Stimulated activated CD8-positive, alpha-beta memory T cell treated with anti-CD3 and anti-CD28 coated beads, Interleukin-15, amount 100 ng/mL, for 24 hours (primary cell): ENCODE results near the gene ZNF277.
"Not testable (repeated sequence)": the region's sequence is repeated elsewhere in the genome, so short reads cannot be mapped to it uniquely, and the experiment has no call there.

Source experiments
- DNase-seq: peaks from one replicate; pipeline ENCODE4 v3.0.0-alpha.2; 2020; ENCODE audit warnings: low read depth

Gene ZNF277

DNA sequence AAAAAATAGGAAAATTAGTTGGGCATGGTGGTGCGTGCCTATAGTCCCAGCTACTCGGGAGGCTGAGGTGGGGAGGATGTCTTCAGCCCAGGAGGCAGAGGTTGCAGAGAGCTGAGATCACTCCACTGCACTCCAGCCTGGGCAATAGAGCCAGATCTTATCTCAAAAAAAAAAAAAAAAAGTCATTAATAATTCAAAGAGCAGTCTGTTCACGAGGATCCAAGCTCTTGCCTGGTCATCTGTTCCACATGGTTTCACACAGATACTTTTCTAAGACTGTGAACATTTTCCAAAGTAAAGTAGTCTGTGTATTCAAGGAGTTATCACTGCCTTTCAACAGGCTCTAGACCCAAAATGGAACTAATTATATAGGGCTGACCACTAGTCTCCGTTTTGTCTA is 86.9 kb downstream of the ZNF277 start:
- DNase-seq, result no peak

DNA sequence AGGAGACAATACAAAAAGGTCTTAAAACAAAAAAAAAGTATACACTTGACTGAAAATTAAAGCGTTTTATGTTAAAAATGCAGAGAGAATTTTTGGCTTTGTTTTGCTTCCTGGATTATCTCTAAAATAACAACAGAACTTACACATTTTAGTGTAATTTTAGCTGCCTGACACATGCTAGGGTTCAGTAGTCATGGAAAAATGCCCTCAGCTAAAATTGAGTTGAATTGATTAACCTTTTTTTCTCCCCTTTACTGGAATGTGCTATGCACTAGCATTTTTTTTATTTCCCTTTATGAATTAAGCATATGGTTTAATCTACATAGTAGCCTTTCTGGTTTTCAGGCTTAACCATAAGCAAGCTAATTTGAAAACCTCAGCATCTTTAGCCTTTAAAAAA is 89.9 kb downstream of the ZNF277 start:
- DNase-seq, result no peak

DNA sequence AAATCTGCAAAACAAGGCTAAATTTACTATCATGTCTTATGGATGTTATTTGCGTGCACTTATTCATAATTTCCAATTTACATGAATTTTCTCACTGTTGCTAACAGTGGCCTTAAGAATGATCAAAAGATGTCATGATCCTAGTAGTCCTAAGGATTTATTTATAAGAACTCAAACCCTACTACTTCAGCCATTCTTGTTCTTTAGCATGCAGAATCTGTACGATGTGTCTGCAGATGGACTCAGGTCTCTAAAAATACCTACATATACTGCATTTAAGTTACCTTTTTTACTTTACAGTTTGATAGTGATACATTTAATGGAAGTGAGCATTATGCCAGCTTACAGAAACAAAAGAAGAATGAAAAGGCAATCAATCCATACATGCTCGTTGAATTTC is 91.2 kb downstream of the ZNF277 start:
- DNase-seq, result no peak

DNA sequence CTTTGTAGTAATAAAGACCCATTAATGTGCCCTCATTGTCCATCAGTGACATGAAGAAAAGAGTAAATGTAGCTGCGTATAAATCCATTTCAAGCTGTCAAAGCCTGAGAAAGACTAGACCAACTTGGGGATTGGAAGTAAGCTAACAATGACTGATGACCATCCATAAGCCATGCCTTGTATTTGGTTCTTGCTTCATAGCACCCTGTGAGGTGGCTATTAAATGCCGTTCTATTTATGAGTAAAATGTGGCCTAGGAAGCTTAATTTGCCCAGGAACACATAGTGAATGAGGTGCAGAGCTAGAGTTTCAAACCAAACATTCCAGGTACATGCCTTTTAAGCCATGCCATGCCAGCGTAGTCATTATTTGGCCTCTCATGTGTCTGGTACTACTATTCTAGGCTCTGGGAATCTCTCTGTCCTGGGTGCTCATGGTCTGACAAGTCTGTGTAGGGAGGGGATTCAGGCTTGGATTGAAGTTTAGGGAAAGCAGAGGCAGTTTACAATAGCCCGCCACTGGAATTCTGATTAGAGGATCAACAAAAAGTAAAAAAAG is 92.1 kb downstream of the ZNF277 start:
- DNase-seq, result no peak

DNA sequence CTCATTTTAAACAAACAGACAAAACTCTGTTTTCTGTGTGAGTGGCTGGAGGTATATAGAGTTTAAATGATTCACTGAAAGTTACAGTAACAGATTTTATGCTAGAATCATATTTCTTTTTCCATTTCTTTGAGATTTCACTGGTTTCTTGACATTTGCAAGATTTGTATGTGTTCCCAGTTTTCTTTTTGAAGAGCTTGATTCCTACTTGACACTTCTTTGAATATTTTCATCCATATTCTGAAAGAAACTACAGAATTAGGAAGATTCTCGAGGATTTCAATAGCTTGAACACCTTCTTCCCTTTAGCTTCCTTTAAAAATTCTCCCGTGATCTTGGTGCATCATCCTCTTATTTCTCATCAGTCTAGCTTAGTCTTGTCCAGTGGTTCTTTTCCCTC is 93.6 kb downstream of the ZNF277 start:
- DNase-seq, result no peak

DNA sequence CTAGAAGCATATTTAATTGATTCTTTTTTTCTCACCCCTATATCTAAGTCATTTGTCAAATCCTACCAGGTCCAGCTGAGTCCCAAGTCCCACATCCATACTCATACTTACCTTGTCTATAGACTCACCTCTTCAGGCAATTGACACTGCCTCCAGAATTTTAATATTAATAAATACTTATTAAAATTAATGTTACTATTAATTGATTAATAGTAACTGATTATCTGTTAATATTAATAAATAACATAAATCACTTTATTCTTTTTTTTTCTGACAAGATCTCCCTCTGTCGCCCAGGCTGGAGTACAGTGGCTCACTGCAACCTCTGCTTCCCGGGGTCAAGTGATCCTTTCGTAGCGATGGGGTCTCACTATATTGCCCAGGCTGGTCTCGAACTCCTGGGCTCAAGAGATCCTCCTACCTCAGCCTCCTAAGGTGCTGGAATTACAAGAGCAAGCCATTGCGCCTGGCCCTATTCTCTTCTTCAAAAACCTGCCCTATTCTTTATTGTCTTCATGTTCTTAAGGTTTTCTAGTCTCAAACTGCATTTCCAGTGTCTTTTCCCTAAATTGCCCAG is 94.4 kb downstream of the ZNF277 start:
- no peak for DNase-seq

DNA sequence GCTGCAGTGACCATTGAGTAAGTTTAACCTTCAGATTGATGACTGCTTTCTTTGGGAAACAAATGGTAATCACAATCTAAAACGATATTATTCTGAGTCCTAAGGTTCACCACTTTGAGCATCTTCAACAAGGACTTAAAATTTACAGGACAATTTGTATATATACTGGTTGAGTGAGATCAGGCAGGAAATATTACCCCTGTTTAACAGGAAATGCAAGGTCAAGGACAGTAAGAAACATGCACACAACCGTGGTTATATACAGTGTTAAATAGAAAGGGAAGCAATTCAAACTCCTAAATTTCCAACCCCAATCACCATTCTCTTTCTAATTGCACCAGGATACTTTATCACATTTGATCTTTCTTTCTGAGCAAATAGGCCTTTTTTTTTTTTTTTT is 96.1 kb downstream of the ZNF277 start:
- no peak for DNase-seq

DNA sequence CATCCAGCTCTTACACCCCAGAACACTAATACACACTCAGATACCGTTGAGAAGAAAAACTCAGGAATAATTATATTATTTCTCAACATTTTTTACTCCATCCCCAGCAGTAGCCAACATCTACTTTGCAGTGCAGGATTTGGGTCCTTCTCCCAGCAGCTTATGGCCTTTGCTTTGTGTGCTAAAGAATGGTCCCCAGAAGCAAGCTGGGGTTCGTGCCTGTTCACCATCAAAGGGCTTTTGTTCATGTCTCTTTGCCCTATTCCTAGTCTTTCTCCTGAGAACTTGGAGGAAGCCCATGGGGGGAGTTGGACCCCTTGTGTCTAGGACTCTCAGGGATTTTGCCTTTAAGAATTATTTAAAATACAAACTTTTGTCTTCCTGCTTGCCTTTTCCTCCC is 100.4 kb downstream of the ZNF277 start:
- no peak for DNase-seq

DNA sequence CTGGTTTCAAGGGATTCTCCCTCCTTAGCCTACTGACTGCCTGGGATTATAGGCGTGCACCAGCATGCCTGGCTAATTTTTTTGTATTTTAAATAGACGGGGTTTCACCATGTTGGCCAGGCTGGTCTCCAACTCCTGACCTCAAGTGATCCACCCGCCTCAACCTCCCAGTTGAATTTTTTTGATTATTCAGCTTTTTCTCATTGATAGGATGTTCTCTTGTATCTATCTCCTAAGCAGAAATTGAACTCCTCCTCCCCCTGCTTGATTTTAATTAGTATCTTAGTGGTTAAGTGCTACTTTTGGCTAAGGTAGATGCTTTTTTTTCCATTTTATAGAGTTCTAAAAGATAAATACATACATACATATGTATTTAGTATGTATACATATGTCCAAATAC is 101.0 kb downstream of the ZNF277 start:
- DNase-seq, result no peak

DNA sequence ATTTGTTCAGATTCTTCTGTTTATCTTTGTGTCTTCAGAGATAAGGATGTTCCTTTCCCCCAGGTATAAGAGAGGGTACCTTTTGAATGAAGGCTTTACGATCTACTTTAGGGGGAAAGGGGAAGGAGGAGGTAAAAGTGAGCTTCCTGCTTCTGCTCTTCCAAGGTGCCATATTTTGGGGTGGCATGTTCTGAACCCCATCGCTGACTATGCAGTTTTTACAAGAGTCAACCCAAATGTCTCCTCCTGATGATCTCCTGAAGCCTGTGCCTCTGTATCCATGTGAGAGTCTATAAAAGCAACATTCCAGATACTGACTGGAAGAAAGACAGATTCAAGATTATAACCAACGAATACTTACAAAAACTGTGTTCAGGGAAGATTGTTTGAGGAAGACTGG is 102.5 kb downstream of the ZNF277 start:
- DNase-seq, result no peak

DNA sequence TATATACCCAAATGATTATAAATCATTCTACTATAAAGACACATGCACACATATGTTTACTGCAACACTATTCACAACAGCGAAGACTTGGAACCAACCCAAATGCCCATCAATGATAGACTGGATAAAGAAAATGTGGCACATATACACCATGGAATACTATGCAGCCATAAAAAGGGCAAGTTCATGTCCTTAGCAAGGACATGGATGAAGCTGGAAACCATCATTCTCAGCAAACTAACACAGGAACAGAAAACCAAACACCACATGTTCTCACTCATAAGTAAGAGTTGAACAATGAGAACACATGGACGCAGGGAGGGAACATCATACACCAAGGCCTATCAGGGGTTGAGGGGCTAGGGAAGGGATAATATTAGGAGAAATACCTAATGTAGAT is 110.3 kb downstream of the ZNF277 start:
- not testable (repeated sequence) for DNase-seq

DNA sequence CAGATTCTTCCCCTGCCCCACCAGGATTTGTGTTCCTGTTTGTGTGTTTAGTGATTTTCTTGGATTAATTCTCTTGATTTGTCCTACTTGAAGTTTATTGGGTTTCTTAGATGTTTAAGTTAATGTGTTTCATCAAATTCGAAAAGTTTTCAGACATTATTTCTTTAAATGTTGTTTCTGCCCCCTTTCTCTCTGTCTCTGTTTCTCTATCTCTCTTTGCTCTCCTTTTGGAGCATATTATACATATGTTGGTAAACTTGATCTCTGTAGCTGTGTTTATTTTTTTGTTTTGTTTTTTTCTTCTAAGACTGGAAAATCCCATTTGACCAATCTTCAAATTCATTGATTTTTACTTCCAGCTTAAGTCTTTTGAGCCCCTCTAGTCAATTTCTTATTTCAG is 115.6 kb downstream of the ZNF277 start:
- no peak for DNase-seq

DNA sequence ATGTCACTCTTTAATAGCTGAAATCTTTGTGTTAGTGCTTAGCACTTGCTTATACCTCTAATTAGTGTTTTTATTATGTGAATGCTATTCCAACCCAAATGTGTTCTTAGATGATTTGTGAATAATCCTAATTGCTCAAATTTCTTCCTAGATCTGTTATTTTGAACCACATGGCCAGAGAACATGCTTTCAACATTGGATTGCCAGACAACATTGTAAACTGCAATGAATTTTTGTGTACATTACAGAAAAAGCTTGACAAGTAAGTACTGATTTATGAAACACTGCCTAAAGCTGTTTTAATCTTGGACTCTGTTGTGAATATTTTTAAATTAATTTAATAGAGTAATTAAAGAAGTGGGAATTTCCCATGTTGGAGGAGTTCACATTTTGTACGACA is 121.1 kb downstream of the ZNF277 start:
- no peak for DNase-seq

DNA sequence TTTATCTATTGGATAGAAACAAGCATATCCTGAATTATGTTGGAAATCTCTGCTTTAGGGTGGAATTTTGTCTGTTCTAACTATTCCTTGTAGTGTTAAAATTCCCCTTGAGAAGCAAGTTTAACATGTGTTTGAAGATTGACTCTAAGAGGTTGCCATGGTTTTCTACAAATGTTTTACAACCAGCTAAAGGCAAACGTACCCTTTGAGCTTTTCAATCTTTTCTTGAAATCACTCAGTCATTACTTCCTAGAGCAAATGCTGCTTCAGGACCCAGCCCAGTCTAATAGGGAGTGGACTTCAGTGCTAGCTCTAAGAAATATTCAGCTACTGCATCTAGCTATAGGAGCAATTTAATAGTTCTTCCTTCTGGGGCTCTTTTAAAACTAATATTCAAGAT is 125.0 kb downstream of the ZNF277 start:
- DNase-seq, result no peak

DNA sequence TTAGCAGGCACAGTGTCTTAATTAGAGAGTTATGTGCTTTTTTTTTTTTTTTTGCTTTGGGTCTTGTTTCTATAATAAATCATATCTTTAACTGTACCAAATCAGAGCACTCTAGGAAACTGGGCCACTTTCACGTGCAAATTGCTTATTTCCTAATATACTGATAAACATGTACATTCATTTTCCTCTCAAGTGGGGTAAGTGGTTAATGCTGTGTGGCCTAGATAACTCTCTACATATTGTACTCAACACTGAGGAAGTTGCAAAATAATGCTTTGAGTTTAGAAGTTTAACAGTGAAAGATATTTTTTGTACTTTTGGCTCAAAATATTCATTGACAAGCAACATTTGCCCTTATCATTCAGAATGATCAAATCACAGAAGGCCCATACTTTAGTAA is 127.9 kb downstream of the ZNF277 start:
- DNase-seq, result no peak

DNA sequence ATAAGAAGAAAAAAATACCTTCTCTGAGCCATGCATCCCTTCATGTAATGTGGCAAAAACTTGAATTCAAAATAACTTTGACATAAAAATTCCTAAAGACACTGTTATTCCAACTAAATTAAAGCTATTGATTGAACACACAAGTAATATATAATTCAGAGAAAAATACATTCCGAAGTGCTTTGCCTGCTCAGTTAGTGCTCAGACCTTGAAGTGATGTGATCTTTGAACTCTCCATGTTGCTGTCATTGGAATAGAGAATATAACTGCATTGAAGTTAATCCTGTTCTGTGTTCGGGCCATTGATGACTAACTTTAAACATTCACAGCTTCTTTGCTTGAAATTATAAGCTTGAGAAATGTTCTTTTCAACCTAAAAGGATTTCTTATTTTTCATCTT is 129.8 kb downstream of the ZNF277 start:
- DNase-seq, result no peak

DNA sequence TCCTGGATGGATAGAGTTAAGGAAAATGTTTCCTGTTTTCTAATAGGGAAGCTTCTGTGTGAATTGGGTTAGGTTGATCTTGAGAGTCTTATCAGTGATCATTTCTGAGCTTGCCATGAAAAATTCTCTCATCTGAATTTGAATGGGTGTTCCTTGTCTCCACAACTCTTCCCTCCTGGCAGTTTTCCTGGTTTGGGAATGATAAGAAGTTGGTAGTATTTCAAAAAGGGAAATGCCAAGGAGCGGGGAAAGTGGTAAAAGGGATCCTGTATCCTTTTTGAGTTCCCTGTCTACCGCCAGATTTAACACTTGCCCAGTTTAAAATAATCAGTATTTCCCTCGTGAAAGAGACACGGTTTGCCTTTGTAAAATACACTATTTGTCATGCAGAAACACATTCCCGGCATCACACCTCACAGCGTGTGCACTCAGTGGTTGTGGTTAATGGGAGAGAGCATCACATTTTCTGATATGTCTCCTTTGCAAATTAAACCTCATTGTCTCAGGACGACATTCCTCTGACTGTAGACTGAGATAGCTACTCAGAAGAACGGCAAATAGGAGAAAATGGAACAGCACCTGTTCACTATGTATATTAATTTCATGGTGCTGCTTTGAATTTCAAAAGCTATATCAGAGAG is 130.6 kb downstream of the ZNF277 start:
- no peak for DNase-seq

DNA sequence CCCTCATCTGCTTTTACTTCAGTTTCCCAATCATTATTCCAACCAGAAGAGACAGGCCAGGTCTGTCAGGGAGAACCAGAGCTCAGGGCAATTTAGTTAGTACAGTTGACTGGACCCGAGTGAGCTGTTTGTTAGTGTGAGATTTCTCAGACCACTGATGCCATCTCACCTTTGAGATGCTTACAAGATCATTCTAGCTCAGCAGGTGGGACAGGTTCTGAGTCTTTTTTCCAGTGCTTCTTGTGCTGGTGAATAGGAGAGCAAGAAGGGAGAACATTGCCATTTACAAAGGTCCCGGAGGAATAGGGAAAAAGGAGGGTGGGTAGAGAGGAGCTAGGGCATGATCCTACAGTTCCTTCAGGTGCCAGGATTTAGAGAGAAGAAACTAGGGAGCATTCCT is 131.4 kb downstream of the ZNF277 start:
- DNase-seq, result no peak

DNA sequence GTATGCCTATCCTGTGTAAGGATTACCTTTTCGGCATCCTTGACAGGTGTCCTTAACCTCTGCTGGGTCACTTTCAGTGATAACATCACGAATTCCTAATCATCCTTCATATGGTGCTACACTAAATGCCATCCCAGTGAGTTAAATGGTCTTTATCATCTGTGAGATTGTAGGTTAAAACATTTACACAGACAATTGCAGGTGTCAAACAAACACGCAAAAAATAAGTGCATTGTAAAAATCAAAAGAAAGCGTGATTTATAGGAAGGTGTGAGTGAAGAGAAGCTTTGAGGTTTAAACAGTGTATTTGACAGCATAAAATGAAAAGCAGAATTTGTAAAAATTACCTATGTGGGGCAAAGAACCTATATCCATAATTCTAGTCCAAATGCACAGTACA is 132.3 kb downstream of the ZNF277 start:
- no peak for DNase-seq

DNA sequence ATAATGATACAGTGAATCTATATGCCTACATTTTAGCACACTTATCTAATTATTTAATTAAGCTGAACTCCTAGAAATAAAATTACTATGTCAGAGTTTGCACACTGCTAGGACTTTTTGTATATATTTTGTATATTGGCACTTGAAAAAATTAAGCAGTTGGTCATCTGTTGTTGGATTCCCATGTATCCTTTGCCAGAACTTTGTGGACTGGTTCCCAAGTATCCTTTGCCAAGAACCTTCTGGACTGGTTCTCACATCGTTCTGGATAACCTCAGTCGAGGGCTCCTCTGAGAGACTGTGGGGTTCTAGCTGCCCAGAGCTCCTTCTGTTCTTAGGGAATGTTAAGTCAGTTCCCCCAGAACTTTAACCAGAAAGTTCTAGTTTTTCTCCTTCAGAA is 135.0 kb downstream of the ZNF277 start:
- DNase-seq, result no peak

DNA sequence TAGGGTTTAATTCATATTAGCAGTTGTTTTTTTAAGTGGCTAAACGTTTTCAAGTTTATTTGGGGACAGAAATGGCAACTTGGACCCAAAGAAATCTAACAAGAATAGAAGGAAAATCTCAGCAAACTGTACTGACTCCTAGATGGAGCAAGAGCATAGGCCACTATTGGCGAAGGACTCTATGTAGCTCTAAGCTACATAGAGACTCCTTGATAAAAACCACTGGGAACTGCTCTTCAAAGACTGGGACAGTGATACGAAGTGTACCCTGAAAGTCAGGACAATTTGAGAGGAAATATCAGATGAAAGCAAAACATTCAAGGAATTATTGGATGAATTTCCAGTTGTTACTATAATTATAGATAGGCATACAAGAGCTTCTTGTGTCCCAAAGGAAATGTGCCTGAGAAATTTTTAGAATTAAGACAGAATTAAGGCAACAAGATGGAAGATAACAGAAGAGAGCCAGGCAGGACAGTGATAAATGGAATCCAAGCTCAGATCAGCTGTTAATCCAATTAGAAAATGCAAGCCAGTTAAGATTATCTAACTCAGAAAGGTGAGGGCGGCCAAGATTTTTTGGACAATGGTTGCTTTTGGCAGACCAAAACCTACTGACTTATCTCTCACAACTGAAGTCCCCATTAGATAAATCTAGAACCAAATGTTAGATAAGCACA is 140.0 kb downstream of the ZNF277 start:
- no peak for DNase-seq

DNA sequence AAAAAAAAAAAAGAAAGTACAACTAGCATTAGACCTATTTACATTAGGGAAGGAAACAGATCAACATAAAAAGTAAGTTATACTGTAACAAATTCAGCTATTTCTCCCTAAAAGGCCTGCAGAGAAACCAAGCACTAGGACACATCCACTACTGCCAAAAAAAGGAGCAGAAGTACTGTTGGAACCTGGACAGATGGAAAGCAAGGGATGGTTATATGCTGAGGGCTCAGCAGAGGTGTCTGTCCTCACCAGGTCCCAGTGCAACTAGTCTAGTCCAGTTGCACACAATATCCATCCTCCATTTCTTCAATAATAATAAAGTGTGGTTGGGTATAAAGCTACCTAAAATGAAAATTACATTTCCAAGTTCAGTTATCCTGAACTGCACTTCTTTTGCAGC is 140.6 kb downstream of the ZNF277 start:
- DNase-seq, result no peak

DNA sequence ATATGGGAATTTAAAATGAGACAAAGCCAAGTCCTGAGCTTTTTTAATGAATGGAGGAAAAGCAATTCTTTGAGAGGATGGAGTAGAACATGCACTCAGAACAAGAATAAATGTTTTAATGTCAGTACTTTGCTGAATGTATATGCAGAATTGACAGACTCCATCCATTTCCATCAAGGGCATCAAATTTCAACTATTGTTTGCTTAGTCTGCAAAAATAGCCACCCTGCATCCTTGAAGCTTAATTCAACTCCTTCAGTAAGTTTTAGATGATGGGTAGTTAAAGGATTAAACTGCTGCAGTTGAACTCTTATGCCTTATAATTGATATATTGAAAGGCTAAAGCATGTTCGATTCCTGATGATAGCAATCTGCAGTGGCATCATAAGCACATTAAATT is 144.1 kb downstream of the ZNF277 start:
- no peak for DNase-seq

DNA sequence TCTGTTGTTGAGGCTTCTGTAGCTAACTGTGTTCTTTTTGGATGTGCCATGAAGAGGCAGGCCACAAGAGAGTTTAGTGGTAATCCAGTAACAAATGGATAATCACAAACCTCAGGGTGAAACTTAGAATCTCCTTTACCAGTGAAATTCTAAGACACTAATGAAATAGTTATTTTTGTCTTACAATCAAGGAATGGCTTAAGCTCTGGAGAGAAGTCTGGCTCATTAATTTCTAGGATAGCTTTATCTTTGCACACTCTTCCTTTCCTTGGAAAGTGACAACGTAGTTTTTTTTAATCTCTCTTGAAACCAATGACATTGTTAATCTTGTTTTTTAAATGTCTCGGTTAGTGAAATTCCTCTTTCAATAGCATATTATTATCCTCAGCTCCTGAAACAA is 150.1 kb downstream of the ZNF277 start:
- no peak for DNase-seq
